Small intestine (tissue), 7 donors: Measurements from ENCODE around the gene EXD3. TPM values are rescaled to one million over a fixed set of nuclear protein-coding genes. Genes with fewer than 3 reads are reported as not detected.
"Not testable (repeated sequence)": the region's sequence is repeated elsewhere in the genome, so short reads cannot be mapped to it uniquely, and the experiment has no call there.

Source experiments
- DNase-seq, 2 donors: peaks; one replicate each; pipeline versions ENCODE4 v3.0.0 to v3.0.0-alpha.2; 2013
- FAIRE-seq: peaks from 2 replicates; lab custom pipeline; 2012; peaks lifted over from hg19 to GRCh38; lab: Jason Lieb, UNC
- H3K27ac ChIP-seq, 3 donors: one replicate each; pipeline ENCODE4 v1.5.1; 2013; ENCODE audit warnings: low read length in 2 of 3, mild to moderate bottlenecking in 2 of 3, control low read depth in 1 of 3, inconsistent platforms in 1 of 3, low read depth in 1 of 3, moderate library complexity in 1 of 3
- H3K27me3 ChIP-seq, 3 donors: one replicate each; pipeline ENCODE4 v1.6.1; 2013; ENCODE audit warnings: low read length in 3 of 3, inconsistent platforms in 1 of 3; ENCODE audit not compliant: control insufficient read depth in 3 of 3, insufficient read depth in 3 of 3
- H3K36me3 ChIP-seq, 3 donors: one replicate each; pipeline ENCODE4 v1.6.1; 2013; ENCODE audit warnings: low read length in 3 of 3, inconsistent platforms in 1 of 3, low read depth in 1 of 3, mild to moderate bottlenecking in 1 of 3, moderate library complexity in 1 of 3; ENCODE audit not compliant: control insufficient read depth in 3 of 3, insufficient read depth in 2 of 3
- H3K4me1 ChIP-seq, 3 donors: one replicate each; pipeline ENCODE4 v1.6.1; 2013; ENCODE audit warnings: low read length in 2 of 3, inconsistent platforms in 1 of 3, low read depth in 1 of 3, mild to moderate bottlenecking in 1 of 3, moderate library complexity in 1 of 3; ENCODE audit not compliant: control insufficient read depth in 3 of 3, insufficient read depth in 2 of 3
- H3K4me3 ChIP-seq, 3 donors: one replicate each; pipeline ENCODE4 v1.5.1; 2013; ENCODE audit warnings: low read length in 3 of 3, control low read depth in 1 of 3, inconsistent platforms in 1 of 3, low read depth in 1 of 3, mild to moderate bottlenecking in 1 of 3, moderate library complexity in 1 of 3
- H3K9me3 ChIP-seq, 2 donors: one replicate each; pipeline ENCODE4 v1.6.1; 2013; ENCODE audit warnings: low read depth in 1 of 2, low read length in 1 of 2; ENCODE audit not compliant: control insufficient read depth in 2 of 2, insufficient read depth in 1 of 2
- WGBS, 3 donors: extraction: QIAGEN DNeasy Blood & Tissue Kit; methylation state at CpG; one replicate each; pipeline ENCODE4 v1.1.7; 2013; 5-methylcytosine and 5-hydroxymethylcytosine counted together
- polyA plus RNA-seq, 4 donors: library from polyadenylated mRNA; stranded (reverse) in 3 of 4; unstranded in 1 of 4; fragments of 200-250 nt in 3 of 4; fragments of 120-200 nt in 1 of 4; gene quantifications; one replicate each; pipeline versions ENCODE4 v1.2.1 to v1.2.3, GENCODE V29; 2013
- donor health status: healthy with polysubstance abuse.
- donor health status: control.
- donor health status: control.
- donor health status: Bipolar disorder and iron deficiency.
- donor health status: healthy.

EXD3 gene
- polyA plus RNA-seq, 4 donors, result 15.0 to 47.8 (median 32.4) TPM

- no peak overlapping the region for H3K4me3 ChIP-seq
- WGBS, 3 donors, result 41 to 63% (median 56%) methylated on average over 7 of the region's 7 CpGs
- no peak for FAIRE-seq
- H3K9me3 ChIP-seq, result peaks cover 0 to 11% of the 10 kb centered on the region in 2 donors
- H3K27ac ChIP-seq, result peak overlapping the region in 1 of 3 donors; percentile 72
- H3K36me3 ChIP-seq, result peaks cover 0 to 10% (median 0%) of the 10 kb centered on the region in 3 donors
- H3K27me3 ChIP-seq, result no peaks in the 10 kb centered on the region
- H3K4me1 ChIP-seq, result peaks cover 0 to 11% (median 0%) of the 10 kb centered on the region in 3 donors
- DNase-seq, result peak in 1 of 2 donors; percentile 52
Observed at GRCh38 chr9:137339045-137339907, 83.7 kb downstream of the EXD3 start.

DNA sequence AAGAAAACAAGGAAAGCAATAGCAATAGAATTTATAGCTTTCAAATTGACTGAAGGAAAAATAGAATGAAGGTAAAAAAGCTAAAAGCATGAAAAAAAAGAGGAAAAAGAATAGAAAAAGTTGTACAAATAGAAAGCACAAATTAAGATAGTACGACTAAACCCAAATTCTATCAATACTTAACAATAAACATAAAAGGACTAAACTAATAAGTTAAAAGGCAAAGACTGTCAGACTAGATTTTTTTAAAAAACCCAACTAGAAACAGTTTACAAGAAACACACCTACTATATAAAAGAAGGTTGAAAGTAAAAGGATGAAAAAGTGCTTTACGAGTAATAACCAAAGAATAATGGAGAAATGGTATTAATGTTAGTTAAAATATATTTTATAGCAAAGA is 86.2 kb downstream of the EXD3 start:
- FAIRE-seq (no peak), DNase-seq (no peak)
- no peaks in the 10 kb centered on the region for H3K27me3 ChIP-seq
- no peak overlapping the region for H3K4me3 ChIP-seq
- H3K27ac ChIP-seq, result no peak overlapping the region
- peaks cover 0 to 4% of the 10 kb centered on the region in 2 donors for H3K9me3 ChIP-seq
- H3K4me1 ChIP-seq, result peaks cover 0 to 11% (median 0%) of the 10 kb centered on the region in 3 donors
- 92 to 98% (median 95%) methylated on average over 2 of the region's 2 CpGs for WGBS, 3 donors
- peaks cover 0 to 10% (median 0%) of the 10 kb centered on the region in 3 donors for H3K36me3 ChIP-seq

DNA sequence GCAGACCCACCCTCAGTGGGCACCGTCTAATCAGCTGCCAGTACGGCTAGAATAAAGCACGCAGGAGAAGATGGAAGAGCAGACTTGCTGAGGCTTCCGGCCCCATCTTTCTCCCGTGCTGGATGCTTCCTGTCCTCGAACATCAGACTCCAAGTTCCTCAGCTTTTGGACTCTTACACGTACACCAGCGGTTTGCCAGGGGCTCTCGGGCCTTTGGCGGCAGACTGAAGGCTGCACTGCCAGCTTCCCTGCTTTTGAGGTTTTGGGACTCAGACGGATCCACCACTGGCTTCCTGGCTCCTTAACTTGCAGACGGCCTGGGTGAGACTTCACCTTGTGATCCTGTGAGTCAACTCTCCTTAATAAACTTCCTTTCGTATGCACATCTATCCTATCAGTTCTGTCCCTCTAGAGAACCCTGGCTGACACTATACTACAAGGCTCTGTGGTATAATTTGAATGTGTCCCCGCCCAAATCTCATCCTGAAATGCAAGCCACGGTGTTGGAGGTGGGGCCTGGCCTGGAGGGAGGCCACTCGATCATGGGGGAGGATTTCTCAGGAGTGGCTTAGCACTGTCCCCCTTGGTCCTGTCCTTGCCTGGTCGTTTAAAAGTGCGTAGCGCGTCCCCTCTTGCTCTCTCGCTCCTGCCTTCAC is 89.8 kb downstream of the EXD3 start:
- 77 to 82% (median 77%) methylated on average over 21 of the region's 21 CpGs for WGBS, 3 donors
- no peak for FAIRE-seq
- Histone ChIP-seq H3K27ac (no peak overlapping the region), H3K4me1 (no peaks in the 10 kb centered on the region), H3K9me3 (peaks cover 0 to 4% of the 10 kb centered on the region in 2 donors), H3K4me3 (no peak overlapping the region), H3K36me3 (peaks cover 0 to 8% (median 0%) of the 10 kb centered on the region in 3 donors), H3K27me3 (no peaks in the 10 kb centered on the region)
- no peak for DNase-seq

DNA sequence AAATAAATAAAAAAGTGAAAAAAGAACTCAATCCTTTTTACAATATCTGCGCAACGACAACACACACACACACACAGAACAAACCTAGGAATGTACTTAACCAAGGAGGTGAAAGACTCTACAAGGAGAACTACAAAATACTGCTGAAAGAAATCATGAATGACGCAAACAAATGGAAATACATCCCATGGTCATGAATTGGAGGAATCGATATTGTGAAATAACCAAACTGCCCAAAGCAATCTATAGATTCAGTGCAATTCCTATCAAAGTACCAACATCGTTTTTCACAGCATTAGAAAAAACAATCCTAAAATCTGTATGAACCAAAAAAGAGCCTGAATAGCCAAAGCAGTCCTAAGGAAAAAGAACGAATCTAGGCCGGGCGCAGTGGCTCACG is 91.0 kb downstream of the EXD3 start:
- no peak for FAIRE-seq
- H3K36me3 ChIP-seq, result peaks cover 0 to 8% (median 0%) of the 10 kb centered on the region in 3 donors
- 91 to 95% (median 95%) methylated on average over 9 of the region's 9 CpGs for WGBS, 3 donors
- H3K4me1 ChIP-seq, result no peaks in the 10 kb centered on the region
- H3K27ac ChIP-seq, result no peak overlapping the region
- peaks cover 0 to 4% of the 10 kb centered on the region in 2 donors for H3K9me3 ChIP-seq
- DNase-seq, result no peak
- no peaks in the 10 kb centered on the region for H3K27me3 ChIP-seq
- no peak overlapping the region for H3K4me3 ChIP-seq

- H3K27me3 ChIP-seq, result no peaks in the 10 kb centered on the region
- 78 to 84% (median 82%) methylated on average over 6 of the region's 6 CpGs for WGBS, 3 donors
- no peak for FAIRE-seq
Observed at GRCh38 chr9:137330689-137331088, 92.3 kb downstream of the EXD3 start.

DNA sequence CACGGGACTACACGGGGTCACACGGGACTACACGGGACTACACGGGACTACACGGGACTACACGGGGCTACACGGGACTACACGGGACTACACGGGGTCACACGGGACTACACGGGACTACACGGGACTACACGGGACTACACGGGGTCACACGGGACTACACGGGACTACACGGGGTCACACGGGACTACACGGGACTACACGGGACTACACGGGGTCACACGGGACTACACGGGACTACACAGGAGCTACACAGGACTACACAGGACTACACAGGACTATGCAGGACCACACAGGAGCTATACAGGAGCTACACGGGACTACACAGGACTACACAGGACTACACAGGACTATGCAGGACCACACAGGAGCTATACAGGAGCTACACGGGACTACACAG is 93.4 kb downstream of the EXD3 start:
- H3K27ac ChIP-seq, H3K9me3 ChIP-seq, DNase-seq, H3K4me1 ChIP-seq, H3K4me3 ChIP-seq, FAIRE-seq, H3K27me3 ChIP-seq: not testable (repeated sequence)
- H3K36me3 ChIP-seq, result peaks cover 0 to 11% (median 0%) of the 10 kb centered on the region in 3 donors
- WGBS, 3 donors, result 66 to 81% (median 67%) methylated on average over 18 to 24 of the region's 26 CpGs

More at GRCh38 chr9:137330689-137331088, 92.3 kb downstream of the EXD3 start:
- DNase-seq, result no peak
- H3K4me1 ChIP-seq, result no peaks in the 10 kb centered on the region
- no peak overlapping the region for H3K4me3 ChIP-seq
- no peaks in the 10 kb centered on the region for H3K9me3 ChIP-seq
- H3K27ac ChIP-seq, result no peak overlapping the region
- peaks cover 0 to 7% (median 0%) of the 10 kb centered on the region in 3 donors for H3K36me3 ChIP-seq

DNA sequence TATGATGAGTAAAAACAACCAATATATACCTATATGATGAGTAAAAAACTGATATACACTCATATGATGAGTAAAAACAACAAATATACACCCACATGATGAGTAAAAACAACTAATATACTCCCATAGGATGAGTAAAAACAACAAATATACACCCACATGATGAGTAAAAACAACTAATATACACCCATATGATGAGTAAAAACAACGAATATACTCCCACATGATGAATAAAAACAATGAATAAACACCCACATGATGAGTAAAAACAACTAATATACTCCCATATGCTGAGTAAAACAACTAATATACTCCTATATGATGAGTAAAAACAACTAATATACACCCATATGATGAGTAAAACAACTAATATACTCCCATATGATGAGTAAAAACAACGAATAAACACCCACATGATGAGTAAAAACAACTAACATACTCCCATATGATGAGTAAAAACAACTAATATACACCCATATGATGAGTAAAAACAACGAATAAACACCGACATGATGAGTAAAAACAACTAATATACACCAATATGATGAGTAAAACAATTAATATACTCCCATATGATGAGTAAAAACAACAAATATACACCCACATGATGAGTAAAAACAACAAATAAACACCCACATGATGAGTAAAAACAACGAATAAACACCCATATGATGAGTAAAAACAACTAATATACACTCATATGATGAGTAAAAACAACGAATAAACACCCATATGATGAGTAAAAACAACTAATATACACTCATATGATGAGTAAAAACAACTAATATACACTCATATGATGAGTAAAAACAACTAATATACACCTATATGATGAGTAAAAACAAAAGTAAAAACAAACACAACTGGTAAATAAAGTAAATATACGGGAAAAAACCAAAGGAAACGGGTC is 95.1 kb downstream of the EXD3 start:
- 72 to 80% (median 76%) methylated on average over 8 of the region's 8 CpGs for WGBS, 3 donors
- FAIRE-seq, result peak; percentile 100
- not testable (repeated sequence) for H3K9me3 ChIP-seq, H3K4me1 ChIP-seq, H3K4me3 ChIP-seq, H3K27ac ChIP-seq, DNase-seq, H3K27me3 ChIP-seq
- H3K36me3 ChIP-seq, result peaks cover 0 to 16% (median 0%) of the 10 kb centered on the region in 3 donors
